Measurements from ENCODE around the gene BTG4.

BTG4 gene

GRCh38 chr11:111512296-111513239, at the start of gene BTG4:
TSS of gene BTG4 (minus strand) at chr11:111512386. CDS start at chr11:111498776, 13,610 bp downstream.
- no peak for DNase-seq (ENCODE audit: low spot score)

DNA sequence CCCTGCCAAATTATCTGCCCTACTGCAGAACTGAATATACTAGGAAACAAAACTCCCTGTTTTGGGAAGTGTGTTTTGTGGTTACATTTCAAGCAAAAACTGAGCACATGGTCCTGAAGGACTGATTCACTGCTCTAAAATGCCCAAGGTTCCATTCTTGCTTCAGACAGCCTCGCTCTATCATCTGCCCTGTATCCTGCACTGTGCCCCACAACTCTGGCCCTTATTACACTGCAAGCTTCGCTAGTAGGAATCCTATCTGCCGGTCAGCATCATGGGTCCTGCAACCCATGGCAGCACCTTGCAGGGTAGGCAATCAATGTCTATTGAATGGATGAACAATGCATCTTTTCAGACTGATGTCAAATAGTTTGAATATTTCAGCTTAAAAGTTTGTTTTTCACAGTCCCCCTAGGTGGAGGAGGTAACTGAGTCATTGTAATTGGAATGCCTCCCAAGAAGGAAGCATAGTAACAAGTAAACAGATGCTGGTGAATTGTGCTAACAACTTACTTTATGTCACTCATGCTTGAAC, 49.7 kb upstream of the BTG4 start:
- DNase-seq (ENCODE audit: low spot score), result no peak

DNA sequence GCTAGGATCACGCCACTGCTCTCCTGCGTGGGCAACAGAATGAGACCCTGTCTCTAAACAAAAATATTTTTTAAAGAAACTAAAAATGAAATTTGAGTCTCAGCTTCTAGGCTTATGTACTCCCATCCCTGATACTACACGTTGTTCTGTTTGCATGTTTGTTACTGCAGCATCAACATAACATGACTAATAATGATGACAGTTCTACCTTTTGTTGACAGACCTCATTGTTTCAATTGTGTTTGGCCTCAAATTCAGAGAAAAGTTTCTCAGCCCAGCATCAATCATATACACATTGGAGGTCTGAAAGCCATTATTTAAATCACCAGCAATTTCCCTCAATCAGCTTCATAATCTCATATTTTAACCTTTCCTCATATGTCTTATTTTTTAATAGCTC, 49.1 kb upstream of the BTG4 start:
- DNase-seq (ENCODE audit: low spot score), result no peak

DNA sequence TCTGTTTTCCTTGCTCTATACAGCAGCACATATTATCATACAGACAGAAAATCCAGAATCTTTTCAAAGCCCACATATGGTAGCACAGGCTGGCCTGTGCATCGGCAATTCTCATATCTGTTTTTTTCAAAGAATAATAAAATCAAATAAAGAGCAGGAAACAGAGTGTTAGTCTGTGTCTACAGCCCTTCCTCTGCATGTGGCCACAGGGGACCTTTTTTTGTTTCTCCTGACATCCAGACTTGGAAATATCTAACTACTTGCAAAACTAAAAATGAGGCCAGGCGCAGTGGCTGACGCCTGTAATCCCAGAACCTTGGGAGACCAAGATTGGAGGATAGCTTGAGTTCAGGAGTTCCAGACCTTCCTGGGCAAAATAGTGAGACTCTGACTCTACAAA, 48.6 kb upstream of the BTG4 start:
- no peak for DNase-seq (ENCODE audit: low spot score)

DNA sequence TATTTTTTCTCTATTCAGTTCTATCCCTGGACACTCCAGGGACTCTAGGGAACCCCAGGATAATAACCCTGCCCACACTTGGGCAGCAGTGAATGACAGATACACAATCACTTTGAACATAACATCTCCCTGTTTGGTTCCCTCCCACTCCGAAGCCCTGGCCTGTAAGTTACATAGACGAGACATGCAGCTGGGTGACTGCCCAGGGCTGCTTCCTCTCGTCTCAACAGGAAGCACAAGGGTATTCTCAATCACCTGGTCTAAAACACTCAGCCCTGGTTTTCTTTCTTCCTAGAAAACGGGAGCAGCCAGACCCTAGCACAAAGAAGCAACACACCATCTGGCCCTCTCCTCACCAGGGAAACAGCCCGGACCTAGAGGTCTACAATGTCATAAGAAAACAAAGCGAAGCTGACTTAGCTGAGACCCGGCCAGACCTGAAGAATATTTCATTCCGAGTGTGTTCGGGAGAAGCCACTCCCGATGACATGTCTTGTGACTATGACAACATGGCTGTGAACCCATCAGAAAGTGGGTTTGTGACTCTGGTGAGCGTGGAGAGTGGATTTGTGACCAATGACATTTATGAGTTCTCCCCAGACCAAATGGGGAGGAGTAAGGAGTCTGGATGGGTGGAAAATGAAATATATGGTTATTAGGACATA, 47.7 kb upstream of the BTG4 start:
- no peak for DNase-seq (ENCODE audit: low spot score)

GRCh38 chr11:111557425-111558111, 45.4 kb upstream of the BTG4 start:
- DNase-seq (ENCODE audit: low spot score), result no peak

- no peak for DNase-seq (ENCODE audit: low spot score)
Observed at GRCh38 chr11:111555255-111555654, 43.1 kb upstream of the BTG4 start.

GRCh38 chr11:111554532-111554931, 42.3 kb upstream of the BTG4 start:
- no peak for DNase-seq (ENCODE audit: low spot score)

- no peak for DNase-seq (ENCODE audit: low spot score)
Observed at GRCh38 chr11:111550258-111550657, 38.1 kb upstream of the BTG4 start.

DNA sequence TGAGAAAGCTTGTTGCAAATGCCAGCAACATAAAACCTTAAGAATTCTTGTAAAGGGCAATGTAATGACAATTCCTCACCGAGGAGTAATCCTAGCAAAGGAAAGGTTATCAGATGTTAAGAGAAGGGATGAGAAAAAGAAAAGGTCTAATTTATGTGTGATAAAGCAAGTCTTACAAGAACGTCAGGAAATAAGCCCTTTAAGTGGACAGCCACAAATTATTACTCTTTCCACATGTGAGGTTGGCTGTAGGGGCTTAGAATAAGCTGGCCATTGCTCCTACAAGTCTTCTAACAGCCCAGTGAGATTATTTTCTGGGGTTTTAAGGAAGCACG, 37.6 kb upstream of the BTG4 start:
- DNase-seq (ENCODE audit: low spot score), result no peak

DNA sequence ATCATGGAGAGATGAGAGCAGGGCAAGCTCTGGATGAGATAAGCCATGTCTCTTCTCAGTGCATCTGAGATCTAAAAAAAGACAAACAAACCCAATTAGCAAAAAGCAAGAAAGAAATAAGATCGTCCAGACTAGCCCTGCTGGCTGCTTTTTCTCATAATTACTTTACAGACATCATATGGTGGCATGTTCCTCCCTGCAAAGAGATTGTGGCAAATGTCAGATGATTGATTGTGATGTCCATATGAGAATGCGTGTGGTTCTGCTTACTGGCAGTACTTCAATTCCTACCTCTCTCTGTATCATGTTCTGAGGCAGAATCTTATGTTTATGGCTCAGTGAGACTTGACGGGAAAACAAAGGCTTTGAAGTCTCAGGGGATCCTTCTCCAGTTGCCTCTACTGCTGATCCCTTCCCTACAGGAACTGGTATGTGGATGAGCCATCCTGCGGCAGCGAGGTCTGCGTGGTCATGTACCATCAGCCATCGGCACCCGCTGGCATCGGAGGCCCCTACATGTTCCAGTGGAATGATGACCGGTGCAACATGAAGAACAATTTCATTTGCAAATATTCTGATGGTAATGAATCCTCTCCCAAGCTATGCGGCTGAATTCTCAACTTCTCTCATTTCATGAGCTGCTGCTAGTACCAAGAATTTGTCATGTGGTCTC, 37.1 kb upstream of the BTG4 start:
- no peak for DNase-seq (ENCODE audit: low spot score)

- DNase-seq (ENCODE audit: low spot score), result no peak
Observed at GRCh38 chr11:111548525-111548924, 36.3 kb upstream of the BTG4 start.

DNA sequence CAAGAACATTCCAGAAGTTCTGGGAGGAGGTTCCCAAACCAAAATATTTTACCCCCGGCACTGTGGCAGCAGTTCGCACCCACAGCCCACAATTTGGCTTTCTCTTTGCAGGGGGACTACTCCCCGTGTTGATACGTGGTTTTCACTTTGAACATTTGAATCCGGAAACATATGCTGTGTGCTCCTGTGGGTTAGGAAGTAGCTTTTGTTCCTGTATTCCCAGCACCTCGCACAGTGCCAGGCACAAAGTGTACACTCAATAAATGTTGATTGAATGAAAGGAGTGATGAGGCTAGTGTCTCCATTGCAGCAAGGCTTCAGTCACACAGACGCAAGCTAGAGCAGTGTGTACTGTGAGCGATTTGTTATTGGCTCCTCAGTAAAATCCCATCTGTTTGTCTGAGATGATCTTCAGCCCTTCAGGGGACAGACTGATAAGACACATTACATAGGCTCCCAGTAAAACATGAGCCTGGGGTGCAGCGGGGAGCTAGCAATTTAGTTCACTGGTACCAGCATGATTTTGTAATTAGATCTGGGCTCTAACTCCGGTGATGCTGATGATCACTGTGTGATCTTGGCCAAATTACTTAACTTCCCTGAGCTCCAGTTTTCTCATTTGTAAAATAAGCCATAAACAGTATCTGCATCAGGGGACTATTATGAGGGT, 30.6 kb upstream of the BTG4 start:
- DNase-seq (ENCODE audit: low spot score), result no peak

- DNase-seq (ENCODE audit: low spot score), result no peak
Observed at GRCh38 chr11:111541254-111542061, 29.3 kb upstream of the BTG4 start.

DNA sequence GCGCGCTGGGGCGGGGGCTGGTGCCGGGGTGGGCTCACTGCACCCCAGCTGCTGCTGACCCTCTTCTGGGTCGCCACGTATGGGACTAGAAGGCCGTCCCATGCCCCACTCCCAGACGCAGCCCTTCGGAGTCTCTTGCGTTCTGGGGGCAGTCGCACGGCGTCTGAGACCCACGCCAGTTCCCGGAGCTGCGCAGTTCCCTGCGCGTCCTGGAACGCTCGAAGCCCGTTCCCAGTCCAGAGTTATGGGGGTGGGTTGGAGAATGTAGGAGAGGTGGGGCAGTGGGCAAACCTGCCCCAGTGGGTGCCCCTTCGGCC, 28.7 kb upstream of the BTG4 start:
- no peak for DNase-seq (ENCODE audit: low spot score)

DNA sequence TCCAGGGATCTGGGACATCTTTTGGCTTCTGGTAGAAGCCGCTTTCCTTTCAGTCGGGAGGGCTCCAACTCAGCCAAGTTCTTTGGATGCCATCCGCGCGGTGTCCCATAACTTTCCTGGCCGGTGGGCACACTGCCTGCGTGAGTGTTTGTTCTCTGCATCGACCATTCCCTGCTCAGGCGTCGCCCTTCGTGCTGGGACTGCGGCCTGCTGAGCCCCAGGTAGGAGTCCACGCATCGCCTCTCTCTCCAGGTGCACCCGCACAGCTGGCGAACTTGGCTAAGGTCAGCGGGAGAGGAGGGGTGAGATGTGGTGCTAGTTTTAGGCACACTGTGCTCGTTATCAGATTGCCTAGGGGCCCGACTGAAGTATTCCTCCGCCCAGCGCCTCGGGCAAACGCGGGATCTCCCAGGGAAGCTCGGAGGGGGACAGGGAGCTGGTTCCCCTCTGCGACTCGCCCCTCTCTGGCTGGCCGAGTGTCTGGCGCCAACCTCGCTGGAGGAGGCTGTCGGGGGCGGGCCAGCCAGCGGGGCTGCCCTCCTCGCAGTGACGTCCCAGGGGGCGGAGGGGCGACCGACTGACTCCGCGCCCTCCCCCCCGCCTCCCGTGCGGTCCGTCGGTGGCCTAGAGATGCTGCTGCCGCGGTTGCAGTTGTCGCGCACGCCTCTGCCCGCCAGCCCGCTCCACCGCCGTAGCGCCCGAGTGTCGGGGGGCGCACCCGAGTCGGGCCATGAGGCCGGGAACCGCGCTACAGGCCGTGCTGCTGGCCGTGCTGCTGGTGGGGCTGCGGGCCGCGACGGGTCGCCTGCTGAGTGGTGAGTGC, 28.1 kb upstream of the BTG4 start, which contains the start of gene LAYN:
TSS of gene LAYN (plus strand) at position 607 of the 823 bp plus-strand sequence. CDS start at position 731, 124 bp downstream.
- no peak for DNase-seq (ENCODE audit: low spot score)

- peak; percentile 12 for DNase-seq (ENCODE audit: low spot score)
Observed at GRCh38 chr11:111539426-111540113, 27.4 kb upstream of the BTG4 start.

DNA sequence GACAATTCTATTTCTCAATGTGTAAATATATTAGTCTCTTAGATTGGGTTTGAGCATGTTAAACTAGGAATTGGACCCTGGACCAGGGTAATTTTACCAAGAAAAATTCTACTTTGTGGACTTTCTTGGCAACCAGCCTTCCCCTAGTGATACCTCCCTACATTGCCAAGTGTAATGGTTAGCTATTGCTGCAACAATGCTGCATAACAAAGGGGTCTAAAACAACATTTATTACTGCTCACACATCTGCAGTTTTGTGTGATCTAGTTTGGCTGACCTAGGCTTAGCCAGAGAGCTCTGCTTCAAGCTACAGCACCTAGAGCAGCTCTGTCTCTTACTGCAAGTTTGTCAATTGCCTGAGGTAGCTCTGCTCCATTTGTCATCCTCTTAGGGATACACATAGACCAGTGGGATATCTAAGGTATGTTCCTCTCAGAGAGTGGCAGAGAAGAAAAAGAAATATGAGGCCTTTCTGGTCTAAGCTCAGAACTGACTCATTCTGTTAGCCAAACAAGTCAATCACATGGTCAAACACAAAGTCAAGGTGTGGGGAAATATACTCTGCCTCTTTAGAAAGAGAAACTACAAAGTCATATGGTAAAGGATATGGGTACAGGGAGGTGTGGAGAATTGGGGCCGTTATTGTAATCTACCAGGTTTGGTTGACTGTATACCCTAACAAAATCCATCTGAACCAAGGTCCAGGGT, 26.4 kb upstream of the BTG4 start:
- no peak for DNase-seq (ENCODE audit: low spot score)

Measured in CD4-positive, alpha-beta T cell treated with Interleukin-15 for 4 hours (primary cell).